ENCODE data around the gene BPIFB6.

BPIFB6 gene

DNA sequence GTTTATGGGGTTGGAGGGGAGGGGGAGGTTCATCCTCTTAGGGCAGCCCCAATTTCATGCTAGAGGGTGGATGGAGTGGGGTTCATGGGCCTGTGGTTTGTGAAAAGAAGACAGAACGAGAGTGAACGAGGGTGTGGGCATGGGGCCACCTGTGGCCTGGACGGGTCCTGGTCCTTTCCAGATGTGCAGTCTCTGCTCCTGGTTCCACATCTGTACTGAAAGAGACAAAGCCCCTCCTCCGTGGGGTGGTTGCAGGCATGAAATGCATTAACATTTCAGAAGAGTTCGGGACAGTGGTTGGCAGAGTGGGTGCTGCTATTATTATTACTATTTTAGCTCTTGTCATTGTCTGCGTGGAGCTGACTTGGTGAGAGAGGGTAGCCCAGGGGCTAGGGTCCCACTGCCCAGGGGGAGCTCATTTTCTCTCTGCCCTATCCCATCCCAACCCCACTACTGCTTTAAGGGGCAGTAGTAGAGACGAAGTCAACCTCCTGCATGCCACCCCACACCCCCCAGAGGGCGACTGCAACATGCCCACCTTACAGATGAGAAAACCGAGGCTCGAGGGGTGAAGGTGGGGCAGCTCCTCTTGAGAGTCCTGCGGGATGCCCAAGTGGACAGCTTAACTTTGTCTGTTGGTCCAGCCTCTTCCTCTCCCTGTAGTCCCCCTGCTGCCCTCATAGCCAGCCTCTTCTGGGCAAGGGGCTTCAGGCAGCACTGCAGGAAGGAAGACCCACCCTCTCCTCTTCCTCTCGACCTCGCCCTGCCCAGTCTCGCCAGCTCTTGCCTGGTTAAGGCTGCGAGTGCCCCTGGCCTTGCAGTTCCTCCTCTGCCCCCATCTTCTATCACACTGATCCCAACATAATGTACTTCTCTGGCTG, 15.5 kb upstream of the BPIFB6 start:
- no peak overlapping the region for H3K4me3 ChIP-seq (ENCODE audit: low read depth, low read length)

DNA sequence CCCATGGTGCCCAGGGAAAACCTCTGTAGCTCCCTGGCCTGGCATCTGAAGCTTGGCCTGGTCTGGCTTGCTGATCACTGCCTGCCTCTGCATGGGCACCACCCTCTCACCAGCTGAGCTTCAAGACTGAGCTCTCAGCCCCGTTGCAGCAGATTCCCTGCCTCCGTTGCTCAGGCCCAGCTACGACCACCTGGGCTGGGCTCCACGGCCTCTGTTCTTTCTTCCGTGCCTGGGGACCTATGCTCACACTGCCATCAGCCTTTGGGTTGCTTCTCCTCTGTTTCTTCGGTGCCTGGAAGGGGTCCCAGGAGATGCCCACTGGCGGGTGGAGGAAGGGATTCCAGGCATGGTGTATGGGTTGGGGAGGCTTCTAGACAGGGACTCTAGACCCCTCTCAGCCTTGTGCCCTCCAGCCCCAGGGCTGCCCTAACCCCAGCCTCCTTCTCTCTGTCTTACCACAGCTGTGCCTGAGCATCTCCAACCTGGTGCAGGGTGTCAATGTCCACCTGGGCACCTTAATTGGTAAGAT, 14.8 kb upstream of the BPIFB6 start:
- H3K4me3 ChIP-seq (ENCODE audit: low read depth, low read length) = no peak overlapping the region

DNA sequence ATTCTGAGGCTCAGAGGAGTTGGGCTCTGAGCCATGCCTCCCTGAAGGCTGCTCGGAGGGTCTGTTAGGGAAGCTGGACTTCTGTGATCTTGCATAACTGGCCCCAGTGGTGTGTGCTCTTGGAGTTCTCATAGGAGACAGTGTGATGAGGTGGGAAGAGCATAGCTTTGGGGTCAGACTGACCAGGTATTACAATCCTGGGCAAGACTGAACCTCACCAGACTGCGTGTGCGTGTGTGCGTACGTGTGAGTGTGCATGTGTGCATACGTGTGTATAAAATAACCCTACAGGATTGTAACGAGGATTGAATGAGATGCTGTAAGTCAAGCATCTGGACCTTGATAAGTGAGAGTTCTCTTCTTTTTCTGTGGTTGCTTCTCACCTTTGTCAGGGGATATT, 13.9 kb upstream of the BPIFB6 start:
- no peak overlapping the region for H3K4me3 ChIP-seq (ENCODE audit: low read depth, low read length)

DNA sequence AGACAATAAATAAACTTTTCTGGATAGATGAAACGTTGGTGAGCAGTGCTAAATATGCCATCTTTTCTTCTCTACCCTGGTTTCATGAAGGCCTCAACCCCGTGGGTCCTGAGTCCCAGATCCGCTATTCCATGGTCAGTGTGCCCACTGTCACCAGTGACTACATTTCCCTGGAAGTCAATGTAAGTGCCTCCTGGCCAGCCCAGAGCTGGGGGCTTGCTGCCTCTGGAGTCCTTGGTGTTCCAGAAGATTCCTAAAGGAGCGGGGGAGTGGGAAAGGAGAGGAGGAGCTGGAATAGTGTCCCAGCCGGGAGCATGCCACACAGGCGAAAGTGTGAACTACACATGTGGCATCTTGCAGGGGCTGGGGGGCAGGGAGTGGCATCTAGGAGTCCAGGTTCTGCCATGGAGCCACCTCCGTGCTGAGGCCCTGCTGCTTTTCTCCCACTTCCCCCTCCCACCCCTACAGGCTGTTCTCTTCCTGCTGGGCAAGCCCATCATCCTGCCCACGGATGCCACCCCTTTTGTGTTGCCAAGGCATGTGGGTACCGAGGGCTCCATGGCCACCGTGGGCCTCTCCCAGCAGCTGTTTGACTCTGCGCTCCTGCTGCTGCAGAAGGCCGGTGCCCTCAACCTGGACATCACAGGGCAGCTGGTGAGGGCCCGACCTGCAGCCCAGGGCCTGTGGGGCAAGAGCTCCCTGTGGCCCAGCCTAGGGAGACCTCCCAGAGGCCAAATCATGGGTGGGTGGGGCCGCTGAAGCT, 13.1 kb upstream of the BPIFB6 start:
- no peak overlapping the region for H3K4me3 ChIP-seq (ENCODE audit: low read depth, low read length)

DNA sequence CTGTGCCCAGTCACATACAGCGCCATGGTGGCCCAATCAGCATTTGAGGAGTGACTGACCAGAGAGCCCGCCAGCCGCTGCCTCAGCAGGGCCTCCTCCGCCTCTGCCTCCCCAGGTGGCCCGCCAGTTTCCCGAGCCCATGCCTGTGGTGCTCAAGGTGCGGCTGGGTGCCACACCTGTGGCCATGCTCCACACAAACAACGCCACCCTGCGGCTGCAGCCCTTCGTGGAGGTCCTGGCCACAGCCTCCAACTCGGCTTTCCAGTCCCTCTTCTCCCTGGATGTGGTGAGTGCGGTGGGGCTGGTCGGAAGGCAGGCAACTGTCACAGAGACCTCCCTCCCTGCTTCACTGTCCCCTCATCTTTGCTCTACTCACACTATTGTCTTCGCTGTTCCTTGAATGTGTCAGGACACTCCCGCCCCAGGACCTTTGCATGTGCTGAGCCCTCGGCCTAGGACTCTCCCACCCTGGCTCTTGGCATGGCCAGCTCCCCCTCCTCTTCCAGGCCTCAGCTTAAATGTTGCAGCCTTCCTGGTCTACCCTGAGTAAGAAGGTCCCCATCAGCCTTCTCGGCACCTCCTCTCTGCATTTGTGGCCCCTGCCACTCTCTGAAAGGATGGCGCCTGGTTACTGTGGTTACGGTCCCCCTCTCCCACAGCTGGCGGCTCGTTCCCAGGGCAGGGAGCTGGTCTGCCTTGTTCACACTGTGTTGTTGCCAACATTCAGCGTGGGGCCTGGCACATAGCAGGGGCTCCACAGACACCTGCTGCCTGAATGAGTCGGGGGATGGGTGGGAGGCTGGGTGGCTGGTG, 11.8 kb upstream of the BPIFB6 start:
- H3K4me3 ChIP-seq (ENCODE audit: low read depth, low read length) = no peak overlapping the region

DNA sequence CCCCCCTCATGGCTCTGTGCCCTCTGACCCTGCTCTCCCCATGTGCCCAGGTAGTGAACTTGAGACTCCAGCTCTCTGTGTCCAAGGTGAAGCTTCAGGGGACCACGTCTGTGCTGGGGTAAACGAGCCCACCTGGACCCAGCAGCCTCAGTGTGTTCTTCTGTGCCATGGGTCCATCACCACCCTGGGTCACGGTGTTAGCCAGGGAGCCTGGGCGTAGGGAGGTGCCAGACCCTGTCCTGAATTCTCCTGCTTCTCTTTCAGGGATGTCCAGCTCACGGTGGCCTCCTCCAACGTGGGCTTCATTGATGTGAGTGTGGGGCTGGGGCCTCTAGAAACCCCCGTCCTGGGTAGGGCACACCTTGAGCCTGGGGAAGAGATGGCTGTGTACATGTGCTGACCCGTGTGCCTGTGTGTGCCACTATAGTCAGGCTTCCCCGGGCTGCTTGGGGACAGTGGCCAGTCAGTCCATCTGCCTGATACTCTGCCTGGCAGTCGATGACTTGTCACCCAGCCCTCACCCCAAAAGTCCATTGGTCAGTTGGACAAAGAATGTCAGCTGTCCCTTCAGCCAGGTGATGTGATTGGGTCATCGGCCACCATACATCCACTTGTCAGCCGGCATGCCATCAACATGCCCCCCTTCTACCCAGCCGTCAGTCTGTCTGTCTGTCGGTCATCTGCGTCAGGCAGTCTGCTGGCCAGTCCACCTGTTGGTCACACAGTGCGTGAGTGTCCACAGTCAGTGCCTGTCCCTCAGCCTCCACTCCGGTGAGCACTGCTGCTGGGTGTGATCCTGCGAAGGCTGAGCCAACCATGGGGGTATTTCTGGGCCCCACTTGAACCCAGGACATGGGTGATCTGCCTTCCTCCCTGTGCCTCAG, 10.9 kb upstream of the BPIFB6 start:
- H3K4me3 ChIP-seq (ENCODE audit: low read depth, low read length) = no peak overlapping the region

DNA sequence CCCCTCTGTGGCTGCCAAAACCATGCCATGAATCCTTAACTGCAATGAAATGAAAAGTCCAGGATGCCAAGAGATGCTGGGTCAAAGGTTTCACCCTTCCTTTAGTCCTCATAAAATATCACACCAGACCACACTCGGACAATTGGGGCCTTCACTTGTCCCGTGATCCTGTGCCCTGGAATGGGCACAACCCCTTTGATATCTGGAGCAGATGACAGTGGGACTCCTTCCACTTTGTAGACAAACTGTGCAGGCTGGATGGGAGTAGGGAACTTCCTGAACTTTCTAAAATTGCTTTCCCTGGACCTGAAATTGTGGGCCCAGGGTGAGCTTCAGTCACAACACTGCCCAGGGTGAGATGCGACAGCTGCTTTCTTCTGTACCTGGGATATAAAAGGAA, 9.6 kb upstream of the BPIFB6 start:
- H3K4me3 ChIP-seq (ENCODE audit: low read depth, low read length) = no peak overlapping the region

DNA sequence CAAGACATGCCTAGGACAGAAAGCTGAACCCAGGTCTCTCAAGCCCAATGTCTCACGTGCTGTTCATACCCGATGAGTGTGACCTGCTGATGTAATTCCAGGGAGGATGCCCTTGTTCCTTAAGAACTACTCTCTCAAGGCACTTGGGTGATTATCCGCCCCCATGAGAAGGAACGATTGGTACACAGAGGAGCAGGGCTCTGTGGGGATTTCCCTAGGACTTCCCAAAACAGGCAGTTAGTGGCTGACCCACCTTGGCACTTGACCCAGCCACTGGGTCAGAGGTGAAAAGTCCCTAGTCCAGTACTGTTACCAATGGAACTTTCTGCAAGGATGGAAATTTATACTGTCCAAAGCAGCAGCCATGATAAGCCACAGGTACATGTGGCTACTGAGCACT, 9.2 kb upstream of the BPIFB6 start:
- H3K4me3 ChIP-seq (ENCODE audit: low read depth, low read length) = no peak overlapping the region

DNA sequence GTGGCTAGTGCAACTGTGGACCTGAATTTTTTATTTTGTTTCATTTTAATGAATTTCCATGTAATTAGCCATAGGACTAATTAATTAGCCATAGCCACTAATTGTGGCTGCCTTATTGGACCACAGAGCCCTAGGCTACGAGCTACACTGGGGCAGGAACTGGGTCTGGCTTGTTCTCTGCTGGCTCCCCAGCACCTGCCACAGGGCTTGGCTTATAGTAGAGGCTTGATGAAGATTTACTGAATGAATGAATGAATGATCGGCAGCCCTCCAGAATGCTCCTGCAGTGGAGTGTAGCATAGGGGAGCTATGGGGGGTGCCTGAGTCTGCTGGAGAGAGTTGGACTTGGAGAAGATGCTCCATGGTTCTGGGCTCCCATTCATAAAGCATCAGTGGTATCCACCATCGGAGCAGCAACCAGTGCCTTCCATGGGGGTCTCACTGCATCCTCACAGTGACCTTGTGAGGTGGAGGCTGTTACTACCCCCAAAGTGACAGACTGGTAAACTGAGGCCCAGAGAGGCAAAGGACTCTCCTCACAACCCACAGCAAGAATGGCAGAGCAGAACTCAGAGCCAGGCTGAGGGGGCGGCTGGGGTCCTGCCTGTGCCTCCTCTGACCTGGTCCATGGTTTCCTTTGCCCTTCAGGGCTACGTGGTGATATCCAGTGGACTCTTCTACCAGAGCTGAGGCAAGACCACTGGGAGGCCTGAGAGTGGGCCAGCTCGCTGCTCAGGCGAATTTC, 8.6 kb upstream of the BPIFB6 start:
- H3K4me3 ChIP-seq (ENCODE audit: low read depth, low read length) = no peak overlapping the region

DNA sequence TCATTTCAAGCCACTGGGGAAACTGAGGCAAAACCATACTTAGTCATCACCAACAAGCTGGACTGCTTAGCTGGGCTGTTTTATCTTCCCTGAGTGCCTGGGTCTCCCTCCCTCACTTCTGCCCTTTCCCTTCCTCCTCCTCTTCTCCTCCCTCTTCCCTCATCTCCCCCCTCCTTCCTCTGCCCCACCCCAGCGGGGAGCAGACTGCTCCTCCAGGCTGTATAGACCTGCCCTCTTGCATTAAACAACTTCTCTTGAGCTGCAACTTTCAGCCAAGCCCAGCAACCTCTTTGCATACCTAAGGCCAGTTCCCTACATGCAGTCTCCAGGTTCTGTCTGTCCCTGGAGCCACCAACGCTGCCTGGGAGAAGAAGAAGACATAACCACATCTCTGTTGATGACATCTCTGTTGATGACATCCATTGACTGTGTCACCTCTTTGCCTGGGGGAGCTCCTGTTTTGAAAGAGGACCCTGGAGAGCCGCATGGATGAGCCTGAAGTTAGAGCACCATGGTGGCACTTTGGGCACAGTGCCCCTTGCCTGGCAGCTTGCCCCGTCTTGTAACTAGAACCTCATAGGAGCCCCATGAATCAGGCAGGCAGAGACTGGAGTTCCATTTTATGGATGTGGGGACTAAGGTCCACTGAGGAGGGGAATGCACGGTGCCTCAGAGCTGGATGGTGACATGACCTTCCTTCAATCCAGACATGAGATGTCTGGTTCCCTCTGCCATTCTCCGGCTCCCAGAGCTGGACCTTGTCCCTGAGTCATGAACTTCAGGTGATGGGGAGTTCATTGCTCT, 7.8 kb upstream of the BPIFB6 start:
- no peak overlapping the region for H3K4me3 ChIP-seq (ENCODE audit: low read depth, low read length)

DNA sequence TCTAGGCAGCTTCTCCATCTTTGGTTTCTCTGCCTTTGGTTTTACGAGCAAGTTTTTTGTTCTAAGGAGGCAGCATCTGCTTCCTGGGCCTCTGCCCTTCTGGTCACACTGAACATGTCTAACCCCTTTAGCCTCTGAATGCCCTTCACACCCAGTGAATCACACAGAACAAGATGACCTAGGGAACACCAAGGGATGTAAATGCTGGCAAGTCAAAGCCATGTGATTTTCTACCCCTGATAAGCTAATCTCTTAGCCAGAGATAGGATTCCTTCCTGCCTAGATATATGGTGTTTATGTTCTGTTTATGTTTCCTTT, 7.2 kb upstream of the BPIFB6 start:
- H3K4me3 ChIP-seq (ENCODE audit: low read depth, low read length) = no peak overlapping the region

DNA sequence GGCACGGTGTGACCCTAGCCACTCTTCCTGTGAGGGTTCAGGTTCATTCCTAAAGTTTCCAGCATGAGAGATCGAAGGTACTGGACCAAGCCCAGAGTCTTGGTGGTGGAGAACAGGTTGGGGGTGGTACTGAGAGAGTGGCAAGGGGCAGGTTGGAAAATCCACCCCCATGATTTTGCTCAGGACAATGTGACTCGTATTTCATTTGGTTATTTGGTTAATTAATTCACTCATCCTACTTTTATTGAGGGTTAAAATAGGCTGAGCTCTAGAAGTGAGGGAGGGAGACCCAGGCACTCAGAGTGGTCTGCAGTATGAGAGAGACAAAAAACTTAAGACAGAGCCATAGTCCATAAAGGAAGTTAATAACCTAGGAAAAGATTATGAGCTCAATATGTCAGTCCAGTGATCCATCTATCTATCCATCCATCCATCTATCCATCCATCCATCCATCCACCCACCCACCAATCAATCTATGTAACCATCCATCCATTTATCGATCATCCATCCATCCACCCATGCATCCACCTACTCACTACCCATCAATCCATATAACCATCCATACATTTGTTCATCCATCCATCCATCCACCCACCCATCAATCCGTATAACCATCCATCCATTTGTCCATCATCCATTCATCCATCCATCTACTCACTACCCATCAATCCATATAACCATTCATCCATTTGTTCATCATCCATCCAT, 6.7 kb upstream of the BPIFB6 start:
- H3K4me3 ChIP-seq (ENCODE audit: low read depth, low read length) = no peak overlapping the region

DNA sequence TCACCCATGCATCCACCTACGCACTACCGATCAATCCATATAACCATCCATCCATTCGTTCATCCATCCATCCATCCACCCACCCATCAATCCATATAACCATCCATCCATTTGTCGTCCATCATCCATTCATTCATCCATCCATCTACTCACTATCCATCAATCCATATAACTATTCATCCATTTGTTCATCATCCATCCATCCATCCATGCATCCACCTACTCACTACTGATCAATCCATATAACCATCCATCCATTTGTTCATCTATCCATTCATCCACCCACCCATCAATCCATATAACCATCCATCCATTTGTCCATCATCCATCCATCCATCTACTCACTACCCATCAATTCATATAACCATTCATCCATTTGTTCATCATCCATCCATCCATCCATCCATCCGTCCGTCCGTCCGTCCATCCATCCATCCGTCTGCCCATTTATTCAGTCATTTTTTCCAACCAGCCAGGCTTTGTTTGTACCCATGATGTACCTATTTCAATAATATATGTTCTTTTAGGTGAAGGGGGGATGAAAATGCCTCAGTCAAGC, 6.1 kb upstream of the BPIFB6 start:
- no peak overlapping the region for H3K4me3 ChIP-seq (ENCODE audit: low read depth, low read length)

DNA sequence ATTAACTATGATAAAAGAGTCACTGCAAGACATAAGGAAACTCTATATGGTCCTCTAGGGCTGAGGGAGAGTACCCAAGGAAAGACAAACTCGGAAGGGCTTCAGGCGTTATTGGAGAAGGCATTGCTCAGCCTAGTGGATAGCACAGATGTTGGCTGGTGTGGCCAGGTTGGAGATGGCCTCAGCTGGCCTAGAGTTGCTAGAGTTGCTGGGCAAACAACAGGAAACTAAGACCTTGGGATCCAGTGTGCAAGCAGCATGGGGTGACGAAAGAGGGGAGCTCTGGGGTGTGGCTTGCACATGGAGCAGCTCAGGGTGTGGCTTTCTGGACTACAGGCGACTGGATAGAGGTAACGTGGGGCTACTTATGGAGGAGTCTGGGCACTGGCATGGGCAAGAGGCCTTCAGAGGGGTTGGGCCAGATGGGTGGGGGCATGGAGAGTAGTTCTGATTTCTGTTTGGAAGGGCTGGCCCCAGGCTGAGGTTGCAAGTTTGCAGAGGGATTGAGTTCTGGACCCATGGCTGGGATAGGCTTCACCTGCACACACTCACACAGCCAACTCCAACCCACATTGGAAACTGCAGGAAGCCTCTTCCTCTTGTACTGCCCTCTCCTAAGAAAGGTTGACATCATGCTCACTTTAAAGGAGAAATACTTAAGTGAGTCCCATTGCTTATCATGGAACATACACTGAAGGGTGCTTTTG, 5.2 kb upstream of the BPIFB6 start:
- no peak overlapping the region for H3K4me3 ChIP-seq (ENCODE audit: low read depth, low read length)

DNA sequence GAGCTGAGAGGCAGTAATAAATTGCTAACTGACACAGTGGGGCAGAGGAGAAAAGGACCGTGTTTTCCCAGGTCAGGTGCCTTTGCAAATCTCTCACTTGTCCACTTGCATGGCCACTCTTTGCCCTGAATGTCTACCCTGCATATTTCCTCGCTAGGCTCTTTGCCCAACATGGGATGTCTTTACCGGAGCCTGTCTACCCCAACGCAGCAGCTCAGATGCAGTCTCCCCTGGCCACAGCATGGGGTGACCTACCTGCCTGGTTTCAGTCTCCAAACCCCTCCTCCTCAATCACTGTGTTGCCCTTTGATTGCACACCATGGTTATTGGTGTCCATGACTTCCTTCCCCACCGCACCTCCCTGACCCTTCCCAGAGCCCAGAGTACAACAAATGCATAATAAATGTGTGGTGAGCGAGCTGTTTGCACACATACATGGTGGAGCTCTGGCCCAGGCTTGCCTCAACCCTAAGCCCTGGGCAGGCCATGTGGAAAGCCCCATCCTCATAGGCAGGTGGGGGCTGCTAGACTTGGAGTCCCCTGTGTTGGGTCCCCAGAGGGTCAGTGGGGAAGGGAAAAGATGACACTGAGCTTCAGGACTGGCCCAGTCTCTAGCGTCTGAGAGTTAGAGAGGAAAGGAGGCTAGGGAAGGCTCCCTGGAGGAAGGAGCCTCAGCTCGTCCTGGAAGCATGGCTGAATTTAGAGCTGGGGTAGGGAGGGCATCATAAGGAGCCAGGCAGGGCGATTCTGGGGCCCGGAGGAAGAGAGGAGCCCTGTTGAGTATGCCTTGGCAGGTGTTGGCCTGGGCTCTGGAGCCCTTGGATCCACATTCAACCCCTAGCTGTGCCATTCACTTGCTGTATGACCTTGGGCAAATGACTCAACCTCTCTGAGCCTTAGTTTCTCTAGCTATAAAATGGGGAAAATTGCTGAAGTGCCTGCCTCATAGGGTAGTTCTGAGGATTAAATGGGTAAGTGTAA, 4.4 kb upstream of the BPIFB6 start:
- no peak overlapping the region for H3K4me3 ChIP-seq (ENCODE audit: low read depth, low read length)
